ENCODE measurements around the gene TAGAP. TPM values are rescaled to one million over a fixed set of nuclear protein-coding genes. Genes with fewer than 3 reads are reported as not detected.

Gene TAGAP
- total and polyA plus RNA-seq, 4 experiments from 2014 or later = 160 to 276 (median 188) TPM

- Mint-ChIP-seq H3K9me3 (peaks cover 0 to 6% (median 0%) of the 10 kb centered on the region in 8 donors), H3K27me3 (no peaks in the 10 kb centered on the region), H3K4me3 (peak overlapping the region in 1 of 8 donors; percentile 38), H3K36me3 (no peaks in the 10 kb centered on the region), H3K4me1 (peaks cover 36 to 71% (median 47%) of the 10 kb centered on the region in 4 donors), H3K27ac (peak overlapping the region in 1 of 7 donors; percentile 44)
- Histone ChIP-seq H3K27ac (ENCODE audit: low read depth, low read length) (no peak overlapping the region), H3K27me3 (ENCODE audit: insufficient read depth, low read length) (no peaks in the 10 kb centered on the region), H3K9me3 (ENCODE audit: control insufficient read depth in 1 of 2, low read length in 2 of 2) (no peaks in the 10 kb centered on the region), H3K4me3 (ENCODE audit: low read length in 2 of 2) (no peak overlapping the region), H3K36me3 (ENCODE audit: insufficient read depth, low read length) (no peaks in the 10 kb centered on the region), H3K4me1 (ENCODE audit: insufficient read depth, low read length) (peaks cover 51% of the 10 kb centered on the region)
- CTCF ChIA-PET (ENCODE audit: partially characterized antibody) = interaction anchor here (1.6 to 2.2 kb wide), 6 partner anchors 9 to 82 kb away, joined by 4 to 12 read pairs (median 6); partner anchors contain the start of gene TAGAP
- no peak for DNase-seq
- POLR2A ChIA-PET (ENCODE audit: partially characterized antibody) = interaction anchor here (3.5 to 17.1 kb wide), 2 partner anchors 11 to 12 kb away, joined by 19 to 564 read pairs; partner anchors contain the start of gene TAGAP
- intact Hi-C loops (cut with micrococcal nuclease) = no loop called here
Observed at GRCh38 chr6:159052720-159053119, 7.9 kb upstream of the TAGAP start.

GRCh38 chr6:159047891-159048685 is 3.3 kb upstream of the TAGAP start:
- Mint-ChIP-seq H3K27me3 (peaks cover 0 to 2% of the 10 kb centered on the region in 2 donors), H3K4me1 (peaks cover 24 to 47% (median 36%) of the 10 kb centered on the region in 4 donors), H3K4me3 (peak overlapping the region in 7 of 8 donors; percentile 28 to 73 (median 64)), H3K27ac (peak overlapping the region in 6 of 7 donors; percentile 62 to 83 (median 66)), H3K36me3 (peaks cover 18 to 19% of the 10 kb centered on the region in 2 donors), H3K9me3 (peaks cover 0 to 3% (median 0%) of the 10 kb centered on the region in 8 donors)
- intact Hi-C loops (cut with micrococcal nuclease) = loop anchor here (1.0 kb wide), 1 partner anchor 8 kb away; no protein-coding TSS in a partner anchor
- Histone ChIP-seq H3K27ac (ENCODE audit: low read depth, low read length) (no peak overlapping the region), H3K4me1 (ENCODE audit: insufficient read depth, low read length) (peaks cover 31% of the 10 kb centered on the region), H3K9me3 (ENCODE audit: control insufficient read depth in 1 of 2, low read length in 2 of 2) (no peaks in the 10 kb centered on the region), H3K27me3 (ENCODE audit: insufficient read depth, low read length) (no peaks in the 10 kb centered on the region), H3K4me3 (ENCODE audit: low read length in 2 of 2) (no peak overlapping the region), H3K36me3 (ENCODE audit: insufficient read depth, low read length) (peaks cover 4% of the 10 kb centered on the region)
- POLR2A ChIA-PET (ENCODE audit: partially characterized antibody) = interaction anchor here (0.7 to 1.7 kb wide), 5 partner anchors 9 to 59 kb away, joined by 3 to 5 read pairs (median 3); no protein-coding TSS in a partner anchor
- CTCF ChIA-PET (ENCODE audit: partially characterized antibody) = no interaction called here
- no peak for DNase-seq

GRCh38 chr6:159045801-159046200 is 1.0 kb upstream of the TAGAP start:
- Histone ChIP-seq H3K27me3 (ENCODE audit: insufficient read depth, low read length) (no peaks in the 10 kb centered on the region), H3K4me1 (ENCODE audit: insufficient read depth, low read length) (peaks cover 44% of the 10 kb centered on the region), H3K27ac (ENCODE audit: low read depth, low read length) (peak overlapping the region; percentile 68), H3K4me3 (ENCODE audit: low read length in 2 of 2) (peak overlapping the region in 1 of 2 donors; percentile 79), H3K9me3 (ENCODE audit: control insufficient read depth in 1 of 2, low read length in 2 of 2) (no peaks in the 10 kb centered on the region), H3K36me3 (ENCODE audit: insufficient read depth, low read length) (peaks cover 22% of the 10 kb centered on the region)
- ChIA-PET POLR2A (ENCODE audit: partially characterized antibody) (interaction anchor here (1.3 to 17.5 kb wide), 7 partner anchors 12 to 395 kb away, joined by 3 to 651 read pairs (median 27); no protein-coding TSS in a partner anchor), CTCF (ENCODE audit: partially characterized antibody) (interaction anchor here (4.5 to 14.2 kb wide), 4 partner anchors 18 to 89 kb away, joined by 47 to 333 read pairs (median 147); no protein-coding TSS in a partner anchor)
- Mint-ChIP-seq H3K36me3 (peaks cover 41% of the 10 kb centered on the region in 2 donors), H3K27ac (peak overlapping the region in 6 of 7 donors; percentile 98 to 100 (median 99)), H3K9me3 (peaks cover 0 to 3% (median 0%) of the 10 kb centered on the region in 8 donors), H3K4me1 (peaks cover 34 to 69% (median 49%) of the 10 kb centered on the region in 4 donors), H3K27me3 (peaks cover 0 to 2% of the 10 kb centered on the region in 2 donors), H3K4me3 (peak overlapping the region; percentile 99 to 100 (median 100))
- DNase-seq = no peak
- intact Hi-C loops (cut with micrococcal nuclease) = no loop called here

GRCh38 chr6:159043947-159044346 is 844 bp downstream of the TAGAP start:
- CTCF ChIA-PET (ENCODE audit: partially characterized antibody) = interaction anchor here (0.7 to 14.2 kb wide), 17 partner anchors 8 to 91 kb away, joined by 3 to 333 read pairs (median 6); no protein-coding TSS in a partner anchor
- Histone ChIP-seq H3K36me3 (ENCODE audit: insufficient read depth, low read length) (peaks cover 41% of the 10 kb centered on the region), H3K27ac (ENCODE audit: low read depth, low read length) (peak overlapping the region; percentile 82), H3K4me3 (ENCODE audit: low read length in 2 of 2) (peak overlapping the region; percentile 77 to 79), H3K4me1 (ENCODE audit: insufficient read depth, low read length) (peaks cover 62% of the 10 kb centered on the region), H3K9me3 (ENCODE audit: control insufficient read depth in 1 of 2, low read length in 2 of 2) (no peaks in the 10 kb centered on the region), H3K27me3 (ENCODE audit: insufficient read depth, low read length) (no peaks in the 10 kb centered on the region)
- Mint-ChIP-seq H3K9me3 (peaks cover 0 to 3% (median 0%) of the 10 kb centered on the region in 8 donors), H3K27me3 (peaks cover 0 to 2% of the 10 kb centered on the region in 2 donors), H3K4me1 (peaks cover 46 to 87% (median 59%) of the 10 kb centered on the region in 4 donors), H3K4me3 (peak overlapping the region; percentile 99 to 100 (median 100)), H3K36me3 (peaks cover 60% of the 10 kb centered on the region in 2 donors), H3K27ac (peak overlapping the region; percentile 98 to 100 (median 99))
- peak in 3 of 5 donors; percentile 33 to 43 (median 36) for DNase-seq
- intact Hi-C loops (cut with micrococcal nuclease) = loop anchor here (2.0 to 5.0 kb wide), 3 partner anchors 45 to 391 kb away; no protein-coding TSS in a partner anchor
- POLR2A ChIA-PET (ENCODE audit: partially characterized antibody) = interaction anchor here (0.7 to 17.5 kb wide), 17 partner anchors 10 to 650 kb away, joined by 3 to 651 read pairs (median 6); partner anchors contain the start of genes DYNLT1 and RSPH3

GRCh38 chr6:159043251-159043650 is 1.5 kb downstream of the TAGAP start:
- Mint-ChIP-seq H3K36me3 (peaks cover 63 to 66% of the 10 kb centered on the region in 2 donors), H3K27me3 (peaks cover 0 to 2% of the 10 kb centered on the region in 2 donors), H3K27ac (peak overlapping the region; percentile 98 to 100 (median 99)), H3K4me3 (peak overlapping the region; percentile 99 to 100 (median 100)), H3K4me1 (peaks cover 47 to 88% (median 60%) of the 10 kb centered on the region in 4 donors), H3K9me3 (peaks cover 0 to 3% (median 0%) of the 10 kb centered on the region in 8 donors)
- POLR2A ChIA-PET (ENCODE audit: partially characterized antibody) = interaction anchor here (0.7 to 17.5 kb wide), 14 partner anchors 9 to 651 kb away, joined by 3 to 651 read pairs (median 12); partner anchors contain the start of genes DYNLT1 and RSPH3
- Histone ChIP-seq H3K4me3 (ENCODE audit: low read length in 2 of 2) (peak overlapping the region; percentile 77 to 79), H3K27ac (ENCODE audit: low read depth, low read length) (peak overlapping the region; percentile 82), H3K4me1 (ENCODE audit: insufficient read depth, low read length) (peaks cover 66% of the 10 kb centered on the region), H3K27me3 (ENCODE audit: insufficient read depth, low read length) (no peaks in the 10 kb centered on the region), H3K9me3 (ENCODE audit: control insufficient read depth in 1 of 2, low read length in 2 of 2) (no peaks in the 10 kb centered on the region), H3K36me3 (ENCODE audit: insufficient read depth, low read length) (peaks cover 45% of the 10 kb centered on the region)
- CTCF ChIA-PET (ENCODE audit: partially characterized antibody) = interaction anchor here (0.7 to 14.2 kb wide), 13 partner anchors 10 to 91 kb away, joined by 3 to 333 read pairs (median 11); no protein-coding TSS in a partner anchor
- intact Hi-C loops (cut with micrococcal nuclease) = loop anchor here (2.0 to 5.0 kb wide), 3 partner anchors 44 to 390 kb away; no protein-coding TSS in a partner anchor
- DNase-seq = peak; percentile 64 to 75 (median 71)

GRCh38 chr6:159042826-159043181 is 2.0 kb downstream of the TAGAP start:
- CTCF ChIA-PET (ENCODE audit: partially characterized antibody) = interaction anchor here (0.9 to 14.2 kb wide), 10 partner anchors 21 to 92 kb away, joined by 4 to 333 read pairs (median 15); no protein-coding TSS in a partner anchor
- Histone ChIP-seq H3K9me3 (ENCODE audit: control insufficient read depth in 1 of 2, low read length in 2 of 2) (no peaks in the 10 kb centered on the region), H3K27me3 (ENCODE audit: insufficient read depth, low read length) (no peaks in the 10 kb centered on the region), H3K4me3 (ENCODE audit: low read length in 2 of 2) (peak overlapping the region; percentile 77 to 79), H3K27ac (ENCODE audit: low read depth, low read length) (peak overlapping the region; percentile 82), H3K4me1 (ENCODE audit: insufficient read depth, low read length) (peaks cover 66% of the 10 kb centered on the region), H3K36me3 (ENCODE audit: insufficient read depth, low read length) (peaks cover 50% of the 10 kb centered on the region)
- intact Hi-C loops (cut with micrococcal nuclease) = loop anchor here (1.0 to 5.0 kb wide), 9 partner anchors 19 to 390 kb away; no protein-coding TSS in a partner anchor
- Mint-ChIP-seq H3K27me3 (peaks cover 0 to 2% of the 10 kb centered on the region in 2 donors), H3K27ac (peak overlapping the region; percentile 98 to 100 (median 99)), H3K4me1 (peaks cover 46 to 88% (median 58%) of the 10 kb centered on the region in 4 donors), H3K36me3 (peaks cover 68 to 69% of the 10 kb centered on the region in 2 donors), H3K9me3 (peaks cover 0 to 3% (median 0%) of the 10 kb centered on the region in 8 donors), H3K4me3 (peak overlapping the region; percentile 99 to 100 (median 100))
- POLR2A ChIA-PET (ENCODE audit: partially characterized antibody) = interaction anchor here (0.9 to 17.5 kb wide), 12 partner anchors 17 to 398 kb away, joined by 3 to 651 read pairs (median 12); partner anchors contain the start of genes DYNLT1 and RSPH3
- no peak for DNase-seq

Data from CD4-positive, alpha-beta memory T cell (primary cell).